Stomach (tissue), 9 donors: ENCODE measurements around the gene KCTD17. TPM values are rescaled to one million over a fixed set of nuclear protein-coding genes. Genes with fewer than 3 reads are reported as not detected.

ENCODE experiments used
- DNase-seq, 2 donors: peaks; one replicate each; pipeline versions ENCODE4 v3.0.0 to v3.0.0-alpha.2; 2013 to 2019
- H3K27ac ChIP-seq, 5 donors: fragments of 200-600 bp in 4 of 5; sonication (generic) in 4 of 5; one replicate each; pipeline ENCODE4 v1.5.1; 2013 to 2019; ENCODE audit warnings: mild to moderate bottlenecking in 1 of 5, moderate library complexity in 1 of 5
- H3K27me3 ChIP-seq, 3 donors: fragments of 200-600 bp; sonication (generic); one replicate each; pipeline ENCODE4 v1.5.1; 2017 to 2019; ENCODE audit warnings: mixed run types in 1 of 3
- H3K36me3 ChIP-seq, 4 donors: fragments of 200-600 bp; sonication (generic); 1 replicate in 3 of 4; 2 replicates in 1 of 4; pipeline ENCODE4 v1.5.1; 2016 to 2019
- H3K4me1 ChIP-seq, 4 donors: fragments of 200-600 bp; sonication (generic); one replicate each; pipeline ENCODE4 v1.5.1; 2016 to 2019
- H3K4me3 ChIP-seq, 4 donors: fragments of 200-600 bp; sonication (generic) in 3 of 4; one replicate each; pipeline ENCODE4 v1.5.1; 2016 to 2019; ENCODE audit warnings: mild to moderate bottlenecking in 1 of 4
- H3K9me3 ChIP-seq, 4 donors: fragments of 200-600 bp; sonication (generic); one replicate each; pipeline ENCODE4 v1.5.1; 2016 to 2019
- EP300 ChIP-seq: sonication (generic); formaldehyde crosslinking; IDR thresholded peaks from one replicate; pipeline ENCODE4 v1.6.1; 2017; ENCODE audit warnings: antibody characterized with exemption
- POLR2A ChIP-seq, 4 donors: fragments of 450-650 bp; IDR thresholded peaks; one replicate each; pipeline ENCODE4 v1.6.1; 2016; ENCODE audit warnings: antibody characterized with exemption in 4 of 4, control low read depth in 2 of 4, mild to moderate bottlenecking in 1 of 4, moderate library complexity in 1 of 4
- POLR2AphosphoS5 ChIP-seq, 3 donors: sonication (generic); formaldehyde crosslinking; IDR thresholded peaks; one replicate each; pipeline ENCODE4 v1.6.1; 2016; ENCODE audit warnings: antibody characterized with exemption in 3 of 3
- WGBS, 5 donors: extraction: QIAGEN DNeasy Blood & Tissue Kit in 3 of 5; methylation state at CpG; one replicate each; pipeline versions ENCODE4 v1.1.5 to v1.1.7; 2013 to 2018; 5-methylcytosine and 5-hydroxymethylcytosine counted together
- intact Hi-C: fragments of 100-400 bp; cut with DNase I; formaldehyde crosslinking; loops from one replicate; pipeline ENCODE4 v1.15.1; 2023; ENCODE audit warnings: low total_unique reads
- polyA plus RNA-seq, 3 donors: library from polyadenylated mRNA; stranded (reverse); fragments of 200-250 nt; gene quantifications; one replicate each; pipeline ENCODE4 v1.2.3, GENCODE V29; 2013
- total RNA-seq, 5 donors: library from RNA; depleted of rRNA; stranded (reverse); fragments of >200 nt; gene quantifications; one replicate each; pipeline versions ENCODE4 v1.1.0 to v1.2.3, GENCODE V29; 2014 to 2016
- TF ChIP-seq, protein P1 (sequence below), 7 experiments: fragments of 450-650 bp in 4 of 7; fragments of 200-600 bp in 3 of 7; sonication (generic) in 3 of 7; IDR thresholded peaks; one replicate each; pipeline ENCODE4 v1.5.1; 2016 to 2019; ENCODE audit warnings: antibody characterized with exemption in 7 of 7, control low read depth in 2 of 7, mild to moderate bottlenecking in 1 of 7
- donor health status: healthy with polysubstance abuse.
- donor health status: Bipolar disorder and iron deficiency.
- donor health status: healthy.

KCTD17 gene
- total and polyA plus RNA-seq, 8 donors: 1.8 to 82.8 (median 9.2) TPM

DNA sequence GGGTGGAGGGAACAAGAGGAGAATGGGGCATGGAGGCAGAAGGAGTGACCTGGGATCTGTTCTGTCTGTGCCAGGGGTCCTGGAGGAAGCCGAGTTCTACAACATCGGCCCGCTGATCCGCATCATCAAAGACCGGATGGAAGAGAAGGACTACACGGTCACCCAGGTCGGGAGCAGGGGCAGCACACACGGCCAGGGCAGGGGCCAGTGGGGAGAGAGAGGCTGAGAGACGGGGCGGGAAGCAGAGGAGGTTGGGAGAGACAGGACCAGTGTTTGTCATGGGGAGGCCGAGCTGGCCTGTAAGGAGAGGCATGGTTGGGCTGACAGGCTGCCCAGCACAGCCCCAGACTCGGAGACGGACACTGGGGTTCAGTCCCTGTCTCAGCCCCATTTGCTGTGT lies 4.7 kb downstream of the KCTD17 start:
- H3K27ac ChIP-seq: no peak overlapping the region
- 94 to 97% (median 95%) methylated on average over 13 of the region's 13 CpGs for WGBS, 5 donors
- H3K27me3 ChIP-seq: peaks cover 0 to 13% (median 0%) of the 10 kb centered on the region in 3 donors
- intact Hi-C loops: no loop called here
- H3K9me3 ChIP-seq: no peaks in the 10 kb centered on the region
- peaks cover 8 to 78% (median 68%) of the 10 kb centered on the region in 4 donors for H3K36me3 ChIP-seq
- H3K4me3 ChIP-seq: no peak overlapping the region
- H3K4me1 ChIP-seq: peaks cover 20 to 31% (median 23%) of the 10 kb centered on the region in 4 donors
- no peak for DNase-seq
- TF ChIP-seq, protein P1, sequence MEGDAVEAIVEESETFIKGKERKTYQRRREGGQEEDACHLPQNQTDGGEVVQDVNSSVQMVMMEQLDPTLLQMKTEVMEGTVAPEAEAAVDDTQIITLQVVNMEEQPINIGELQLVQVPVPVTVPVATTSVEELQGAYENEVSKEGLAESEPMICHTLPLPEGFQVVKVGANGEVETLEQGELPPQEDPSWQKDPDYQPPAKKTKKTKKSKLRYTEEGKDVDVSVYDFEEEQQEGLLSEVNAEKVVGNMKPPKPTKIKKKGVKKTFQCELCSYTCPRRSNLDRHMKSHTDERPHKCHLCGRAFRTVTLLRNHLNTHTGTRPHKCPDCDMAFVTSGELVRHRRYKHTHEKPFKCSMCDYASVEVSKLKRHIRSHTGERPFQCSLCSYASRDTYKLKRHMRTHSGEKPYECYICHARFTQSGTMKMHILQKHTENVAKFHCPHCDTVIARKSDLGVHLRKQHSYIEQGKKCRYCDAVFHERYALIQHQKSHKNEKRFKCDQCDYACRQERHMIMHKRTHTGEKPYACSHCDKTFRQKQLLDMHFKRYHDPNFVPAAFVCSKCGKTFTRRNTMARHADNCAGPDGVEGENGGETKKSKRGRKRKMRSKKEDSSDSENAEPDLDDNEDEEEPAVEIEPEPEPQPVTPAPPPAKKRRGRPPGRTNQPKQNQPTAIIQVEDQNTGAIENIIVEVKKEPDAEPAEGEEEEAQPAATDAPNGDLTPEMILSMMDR (IDR thresholded peaks at IDR 0.05): no peak
- TF ChIP-seq POLR2AphosphoS5 (IDR thresholded peaks at IDR 0.05) (no peak), EP300 (no peak), POLR2A (IDR thresholded peaks at IDR 0.05) (no peak)

DNA sequence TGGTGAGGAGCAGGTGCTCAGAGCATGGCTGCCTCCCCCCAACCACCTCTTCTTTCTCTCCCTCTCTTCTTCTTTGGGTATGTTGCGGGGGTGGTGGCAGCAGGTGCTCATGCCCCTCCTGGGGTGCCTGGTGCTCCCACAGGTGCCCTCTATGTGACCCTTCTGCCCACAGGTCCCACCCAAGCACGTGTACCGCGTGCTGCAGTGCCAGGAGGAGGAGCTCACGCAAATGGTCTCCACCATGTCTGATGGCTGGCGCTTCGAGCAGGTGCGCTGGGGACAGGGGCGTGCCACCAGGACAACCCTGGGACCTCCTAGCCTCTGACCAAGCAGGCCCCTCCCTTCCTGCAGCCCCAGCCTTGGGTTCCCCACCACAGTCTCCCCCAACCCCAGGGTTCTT lies 5.7 kb downstream of the KCTD17 start:
- H3K4me1 ChIP-seq: peaks cover 10 to 21% (median 15%) of the 10 kb centered on the region in 4 donors
- H3K27me3 ChIP-seq: peaks cover 0 to 4% (median 0%) of the 10 kb centered on the region in 3 donors
- H3K27ac ChIP-seq: no peak overlapping the region
- DNase-seq: no peak
- TF ChIP-seq EP300 (no peak), POLR2AphosphoS5 (IDR thresholded peaks at IDR 0.05) (no peak), POLR2A (IDR thresholded peaks at IDR 0.05) (no peak)
- TF ChIP-seq, protein P1 (IDR thresholded peaks at IDR 0.05): no peak
- WGBS, 5 donors: 75 to 99% (median 82%) methylated on average over 8 to 9 of the region's 9 CpGs
- intact Hi-C loops: no loop called here
- H3K36me3 ChIP-seq: peaks cover 8 to 85% (median 73%) of the 10 kb centered on the region in 4 donors
- H3K4me3 ChIP-seq: no peak overlapping the region
- no peaks in the 10 kb centered on the region for H3K9me3 ChIP-seq

DNA sequence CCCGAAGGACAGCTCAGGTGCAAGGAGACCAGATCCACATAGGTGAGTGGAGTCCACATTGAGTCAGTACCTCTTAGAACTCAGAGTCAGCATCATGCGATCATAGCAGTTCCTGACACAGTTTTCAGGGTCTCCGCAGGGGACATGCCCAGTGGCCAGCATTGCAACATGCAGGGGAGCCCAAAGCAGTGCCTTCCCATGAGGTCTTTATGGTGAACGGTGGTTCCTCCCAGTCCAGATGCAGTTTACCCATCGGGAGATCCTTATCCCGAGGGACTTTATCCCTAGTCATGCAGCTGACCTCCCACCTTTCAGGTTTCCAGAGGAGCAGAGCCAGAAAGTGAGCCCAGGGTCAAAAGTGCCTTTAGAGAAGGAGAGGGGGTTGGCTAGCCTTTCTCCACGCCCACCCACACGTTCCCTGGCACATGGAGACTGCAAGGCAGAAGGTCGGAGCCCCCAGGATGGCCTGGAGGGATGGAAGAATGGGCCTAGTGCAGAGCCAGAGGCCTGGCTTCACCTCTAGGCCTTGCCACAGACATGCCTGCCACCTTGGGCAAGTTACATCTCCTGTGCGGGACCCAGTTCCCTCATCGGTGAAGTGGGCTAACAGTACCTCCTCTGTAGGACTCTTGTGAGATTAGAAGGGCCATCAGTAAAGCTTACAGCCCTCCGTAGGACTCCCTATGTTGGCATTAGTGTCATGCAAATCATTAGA lies 6.4 kb downstream of the KCTD17 start:
- no peak overlapping the region for H3K27ac ChIP-seq
- DNase-seq: no peak
- WGBS, 5 donors: 83 to 88% (median 87%) methylated on average over 10 to 12 of the region's 12 CpGs
- no peaks in the 10 kb centered on the region for H3K27me3 ChIP-seq
- H3K36me3 ChIP-seq: peaks cover 8 to 88% (median 76%) of the 10 kb centered on the region in 4 donors
- peaks cover 3 to 13% (median 8%) of the 10 kb centered on the region in 4 donors for H3K4me1 ChIP-seq
- no peak overlapping the region for H3K4me3 ChIP-seq
- TF ChIP-seq POLR2A (IDR thresholded peaks at IDR 0.05) (no peak), POLR2AphosphoS5 (IDR thresholded peaks at IDR 0.05) (no peak), EP300 (no peak)
- TF ChIP-seq, protein P1 (IDR thresholded peaks at IDR 0.05): no peak
- intact Hi-C loops: no loop called here
- H3K9me3 ChIP-seq: no peaks in the 10 kb centered on the region

DNA sequence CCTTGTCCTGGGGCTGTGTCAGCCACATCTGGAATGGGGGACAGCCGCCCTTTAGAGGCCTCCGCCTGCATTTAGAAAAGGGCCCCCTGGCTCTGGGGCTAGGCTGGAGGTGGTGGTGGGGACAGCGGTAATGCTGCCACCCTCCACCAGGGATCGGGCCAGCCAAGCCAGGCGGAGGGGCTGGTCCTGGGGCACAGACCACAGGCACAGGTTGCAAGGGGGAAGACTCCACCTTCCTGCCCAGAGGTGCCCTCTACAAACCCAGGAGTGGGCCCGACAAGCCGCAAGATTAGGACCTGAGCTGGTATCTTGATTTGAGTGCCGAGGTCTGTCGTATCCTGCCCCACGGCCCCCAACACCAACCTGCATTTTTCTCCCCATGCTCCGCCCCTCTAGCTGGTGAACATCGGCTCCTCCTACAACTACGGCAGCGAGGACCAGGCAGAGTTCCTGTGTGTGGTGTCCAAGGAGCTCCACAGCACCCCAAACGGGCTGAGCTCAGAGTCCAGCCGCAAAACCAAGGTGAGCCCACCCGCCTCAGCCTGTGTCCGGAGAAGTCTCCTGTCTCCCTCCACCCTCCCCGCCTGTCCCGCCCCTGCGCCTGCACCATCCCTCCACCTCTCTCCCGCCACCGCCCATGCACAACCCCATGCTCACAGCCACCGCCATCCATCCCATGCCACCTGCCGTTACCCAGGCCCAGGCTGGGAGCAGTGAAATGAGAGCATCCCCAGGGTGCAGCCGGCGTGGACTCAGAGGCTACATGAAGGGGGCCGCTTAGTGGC lies 7.6 kb downstream of the KCTD17 start:
- H3K36me3 ChIP-seq: peaks cover 8 to 84% (median 73%) of the 10 kb centered on the region in 4 donors
- no peak overlapping the region for H3K27ac ChIP-seq
- no peak for TF ChIP-seq EP300
- no peak for TF ChIP-seq POLR2AphosphoS5 (IDR thresholded peaks at IDR 0.05)
- TF ChIP-seq POLR2A (IDR thresholded peaks at IDR 0.05): no peak
- TF ChIP-seq, protein P1 (IDR thresholded peaks at IDR 0.05): no peak
- WGBS, 5 donors: 89 to 93% (median 92%) methylated on average over 25 to 28 of the region's 28 CpGs
- intact Hi-C loops: no loop called here
- H3K4me1 ChIP-seq: peaks cover 0 to 3% (median under 1%) of the 10 kb centered on the region in 4 donors
- DNase-seq: no peak
- no peaks in the 10 kb centered on the region for H3K27me3 ChIP-seq
- no peaks in the 10 kb centered on the region for H3K9me3 ChIP-seq
- H3K4me3 ChIP-seq: no peak overlapping the region
